OCI-M1 (cell line): ENCODE results near the gene CTNNA2.

Experiments used
- DNase-seq: peaks from one replicate; lab custom pipeline; 2025; lab: John Stamatoyannopoulos, UW

CTNNA2 gene

DNA sequence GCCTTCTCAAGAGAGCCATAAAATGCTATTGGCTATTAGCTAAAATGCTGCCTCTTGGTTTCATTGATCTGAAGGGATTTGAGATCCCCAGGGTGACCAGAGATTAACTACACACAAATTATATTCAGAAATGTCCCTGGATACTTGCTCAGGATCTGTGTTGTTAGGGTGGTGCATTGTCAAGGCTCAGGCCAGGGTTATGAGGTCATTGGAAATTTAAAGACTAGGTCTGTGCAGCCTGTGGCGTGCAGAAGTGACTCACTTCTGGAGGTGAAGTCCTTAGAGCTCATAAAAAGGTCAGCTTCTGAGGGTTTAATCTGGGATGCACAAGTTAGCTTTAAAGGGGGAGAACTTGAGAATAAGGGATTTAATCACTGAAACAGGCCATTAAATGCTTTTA is 768.2 kb downstream of the CTNNA2 start:
- DNase-seq = no peak

GRCh38 chr2:80288576-80288975 is 775.7 kb downstream of the CTNNA2 start:
- no peak for DNase-seq

DNA sequence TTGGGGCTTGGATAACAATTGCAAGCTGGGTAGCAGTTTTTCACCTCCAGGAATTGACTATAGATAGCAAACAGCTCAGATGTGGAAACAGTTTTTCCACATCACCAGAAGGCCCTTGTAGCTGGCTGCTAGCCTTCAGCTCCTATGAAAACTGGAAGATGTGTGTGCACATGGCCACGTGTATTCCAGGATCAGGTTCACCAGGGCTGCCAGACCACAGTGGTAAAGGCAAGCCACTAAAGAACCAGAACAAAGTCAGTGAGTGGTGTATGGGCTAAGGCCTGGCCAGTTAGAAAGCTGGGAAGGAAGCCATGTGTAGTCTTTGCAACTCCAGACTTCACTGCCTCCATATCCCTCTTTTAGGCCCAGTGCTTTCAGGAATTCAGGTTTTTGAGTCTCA is 778.8 kb downstream of the CTNNA2 start:
- DNase-seq = no peak

DNA sequence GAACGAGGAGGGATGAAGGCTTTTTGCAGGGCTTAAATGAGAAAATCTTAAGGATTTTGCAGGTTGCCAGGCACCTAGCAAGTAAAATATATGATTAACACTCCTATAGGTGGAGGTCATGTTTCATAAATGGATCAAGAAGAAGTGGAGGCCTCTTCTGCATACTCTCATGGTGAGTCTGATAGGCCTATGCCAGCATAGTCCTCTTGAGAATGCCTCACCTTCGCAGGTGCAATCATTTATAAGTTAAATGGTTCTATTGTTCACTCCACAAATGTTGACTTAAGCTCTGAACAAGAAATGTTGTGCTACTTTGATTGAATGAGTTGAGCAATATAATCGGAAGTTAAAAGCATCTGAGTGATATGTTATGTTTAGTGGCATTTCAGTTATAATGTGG is 779.6 kb downstream of the CTNNA2 start:
- no peak for DNase-seq

- DNase-seq = no peak
These were observed 780.2 kb downstream of the CTNNA2 start for GRCh38 chr2:80293039-80293438.

- peak; percentile 11 for DNase-seq
These were observed 786.1 kb downstream of the CTNNA2 start for GRCh38 chr2:80298954-80299353.

DNA sequence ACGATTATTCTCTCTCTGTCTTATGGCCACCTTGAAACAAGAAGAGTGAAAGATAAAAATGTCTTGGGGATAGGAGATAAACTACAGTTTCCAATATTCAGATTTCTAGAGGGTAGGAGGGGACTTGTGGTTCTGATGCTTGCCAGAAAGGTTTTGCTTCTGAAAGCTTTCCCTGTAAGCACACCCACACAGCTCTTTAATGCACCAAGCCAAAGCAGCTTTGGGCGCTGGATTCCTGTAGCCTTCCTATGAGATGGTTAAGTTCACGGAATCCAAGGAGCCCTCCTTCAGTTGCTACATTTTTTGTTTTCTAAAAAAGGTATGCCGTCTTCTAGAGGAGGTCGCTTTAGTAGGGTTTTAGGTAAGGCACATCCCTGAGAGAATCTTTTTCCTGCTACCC is 786.8 kb downstream of the CTNNA2 start:
- DNase-seq = peak; percentile 4

GRCh38 chr2:80300346-80300745 is 787.5 kb downstream of the CTNNA2 start:
- no peak for DNase-seq

- DNase-seq = no peak
These were observed 788.1 kb downstream of the CTNNA2 start for GRCh38 chr2:80300954-80301353.

- no peak for DNase-seq
These were observed 789.1 kb downstream of the CTNNA2 start for GRCh38 chr2:80302001-80302313.

GRCh38 chr2:80302314-80303005 is 789.6 kb downstream of the CTNNA2 start:
- DNase-seq = no peak

GRCh38 chr2:80303006-80303908 is 790.4 kb downstream of the CTNNA2 start:
- DNase-seq = no peak

- peak; percentile 4 for DNase-seq
These were observed 791.3 kb downstream of the CTNNA2 start, which contains the start of gene LRRTM1 for GRCh38 chr2:80303909-80304837. Gene LRRTM1, minus strand, starts transcription at chr2:80304752. Its CDS starts 933 bp downstream, at chr2:80303819.

DNA sequence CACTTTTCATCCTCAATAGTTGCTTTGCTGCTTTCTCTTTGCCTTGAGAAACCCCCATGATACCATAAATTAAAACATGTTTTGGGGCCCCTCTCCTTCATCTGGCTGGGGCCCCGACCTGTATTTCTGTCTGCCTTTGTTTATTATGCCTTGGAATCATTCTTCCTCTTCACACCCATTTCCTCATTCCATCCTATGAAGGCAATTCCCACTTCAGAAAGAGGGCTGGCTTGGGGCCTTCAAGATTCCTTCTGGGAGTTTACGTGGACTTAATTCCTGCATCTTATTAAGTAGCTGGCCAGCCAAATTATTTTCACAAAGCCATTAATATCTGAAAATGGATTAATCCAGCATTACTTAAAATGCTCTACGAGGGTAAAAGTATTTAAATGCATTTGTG is 798.5 kb downstream of the CTNNA2 start:
- no peak for DNase-seq

- peak; percentile 49 for DNase-seq
These were observed 799.5 kb downstream of the CTNNA2 start for GRCh38 chr2:80312282-80312839.

- DNase-seq = no peak
These were observed 809.6 kb downstream of the CTNNA2 start for GRCh38 chr2:80322311-80322920.

DNA sequence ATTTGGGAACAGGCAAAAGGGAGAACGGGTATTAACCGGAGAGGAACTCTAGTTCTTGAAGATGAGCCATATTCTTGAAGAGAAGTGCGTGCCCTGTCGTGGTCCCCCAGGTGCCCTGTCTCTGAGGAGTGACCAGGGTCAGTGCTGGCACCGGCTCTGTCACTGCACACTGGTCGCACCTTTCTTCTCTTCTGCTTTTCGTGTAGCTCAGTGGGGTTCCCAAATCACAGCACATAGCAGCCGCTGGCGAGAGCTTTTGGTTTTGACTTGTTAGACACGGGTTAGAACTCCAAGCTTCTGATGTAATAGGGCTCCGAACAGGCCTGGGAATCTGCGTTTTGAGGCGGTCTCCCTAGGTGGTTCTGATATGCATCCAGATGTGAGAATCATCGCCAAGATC is 810.1 kb downstream of the CTNNA2 start:
- no peak for DNase-seq

- no peak for DNase-seq
These were observed 810.8 kb downstream of the CTNNA2 start for GRCh38 chr2:80323610-80324009.

DNA sequence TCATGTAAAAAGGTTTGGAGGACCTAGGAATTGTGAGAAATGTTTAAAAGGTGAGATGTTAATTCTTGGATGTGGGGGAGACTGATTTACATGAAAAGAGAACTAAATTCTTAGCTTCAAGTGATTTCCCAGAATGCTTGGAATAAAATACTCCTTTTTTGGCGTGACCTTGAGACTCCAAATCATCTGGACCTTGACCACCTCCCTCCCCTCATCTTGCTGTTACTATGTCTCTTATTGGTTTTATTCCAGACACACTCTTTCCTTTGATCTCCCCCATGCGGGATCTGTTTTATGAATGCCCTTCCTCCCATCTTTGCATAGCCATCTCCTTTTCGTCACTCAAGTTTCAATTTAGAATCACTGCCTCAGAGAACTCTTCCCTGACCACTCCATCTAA is 811.7 kb downstream of the CTNNA2 start:
- DNase-seq = no peak

DNA sequence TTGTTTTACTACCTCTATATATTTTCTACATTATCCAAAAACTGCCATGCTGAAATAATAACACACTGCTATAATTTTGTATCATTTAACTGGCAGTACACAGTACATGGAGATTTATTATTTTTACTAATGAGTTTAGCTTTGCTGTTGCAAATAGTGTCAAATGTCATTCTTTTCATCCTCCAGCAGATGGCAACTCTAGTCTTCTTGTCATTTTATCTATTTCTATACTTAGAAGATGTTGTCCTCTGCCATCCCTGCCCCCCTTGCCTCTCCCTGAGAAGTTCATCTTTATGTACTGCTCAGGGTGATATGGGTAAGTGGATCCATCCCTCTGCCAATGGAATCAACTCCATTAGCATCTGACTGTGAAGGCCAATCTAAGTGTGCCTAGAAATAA is 813.4 kb downstream of the CTNNA2 start:
- peak; percentile 58 for DNase-seq

GRCh38 chr2:80326861-80327260 is 814.0 kb downstream of the CTNNA2 start:
- no peak for DNase-seq

DNA sequence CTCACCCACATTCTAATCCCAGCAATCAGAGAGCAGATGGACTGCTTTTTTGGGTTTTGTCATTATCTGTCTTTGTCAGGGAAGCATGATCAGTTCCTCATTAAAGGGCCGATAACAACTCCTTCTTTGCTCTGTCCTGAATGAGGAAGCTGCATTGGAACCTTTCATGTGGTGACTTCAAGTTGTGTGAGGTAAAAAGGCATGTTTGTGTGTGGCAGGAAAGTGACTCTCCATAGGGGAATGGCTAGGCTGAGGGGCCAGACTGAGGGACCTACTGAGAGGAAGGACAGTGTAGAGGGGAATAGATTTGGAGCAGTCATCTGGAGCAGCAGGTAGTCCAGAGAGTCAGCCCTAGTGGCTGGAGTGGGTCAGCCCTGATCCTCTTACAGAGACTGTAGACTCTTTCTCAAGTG is 815.3 kb downstream of the CTNNA2 start:
- peak; percentile 77 for DNase-seq
